ENCODE measurements around the gene RARB. TPM values are rescaled to one million over a fixed set of nuclear protein-coding genes. Genes with fewer than 3 reads are reported as not detected.

The RARB gene
- total and polyA plus RNA-seq, 2 donors (not counting 3 experiments of a cell fraction or from before 2014, with no cell fraction given), result 15.3 to 23.4 TPM

- Histone ChIP-seq H3K36me3 (ENCODE audit: control insufficient read depth in 2 of 2, extremely low read depth in 1 of 2, insufficient read depth in 2 of 2, low read length in 2 of 2) (peaks cover 0 to 8% of the 10 kb centered on the region in 2 experiments), H3K4me2 (ENCODE audit: insufficient read depth, low read length) (no peak overlapping the region), H3K4me1 (ENCODE audit: control insufficient read depth, extremely low read depth, insufficient read depth, low read length) (peaks cover 6% of the 10 kb centered on the region), H3K79me2 (ENCODE audit: control insufficient read depth, insufficient read depth, low read length) (no peaks in the 10 kb centered on the region), H3K9me3 (replicated peaks; ENCODE audit: control insufficient read depth, insufficient read depth, low read length) (no peaks in the 10 kb centered on the region), H4K20me1 (replicated peaks; ENCODE audit: control insufficient read depth, extremely low read depth, insufficient read depth, low read length) (no peaks in the 10 kb centered on the region), H2AFZ (ENCODE audit: low read depth, low read length) (no peak overlapping the region), H3K4me3 (replicated peaks in 1 of 3; ENCODE audit: insufficient read depth in 1 of 3, low read depth in 1 of 3, low read length in 3 of 3) (no peak overlapping the region), H3K9me1 (replicated peaks; ENCODE audit: control insufficient read depth, extremely low read depth, insufficient read depth, low read length) (no peaks in the 10 kb centered on the region), H3K27me3 (ENCODE audit: control insufficient read depth in 2 of 2, insufficient read depth in 2 of 2, low read length in 2 of 2) (no peaks in the 10 kb centered on the region), H3K27ac (ENCODE audit: insufficient read depth, low read depth, low read length) (no peak overlapping the region), H3K9ac (replicated peaks; ENCODE audit: extremely low read depth, insufficient read depth, low read length) (no peak overlapping the region)
- dilution Hi-C loops (cut with MboI; ENCODE audit: extremely low pct_ligation_motif_present, low sequenced_read_pairs), result no loop called here
- DNase-seq (ENCODE audit: low read depth, low spot score) (no peak), FAIRE-seq (no peak)
- ChIA-PET CTCF (no interaction called here), POLR2A (no interaction called here)
- TF ChIP-seq EZH2 (IDR thresholded peaks at IDR 0.05; ENCODE audit: borderline replicate concordance, low read depth, low read length, severe bottlenecking) (no peak), MAX (IDR thresholded peaks at IDR 0.05; ENCODE audit: insufficient read depth, insufficient read length) (no peak), GATA2 (IDR thresholded peaks at IDR 0.05; ENCODE audit: insufficient read depth, insufficient read length, low read depth, low read length) (no peak)
- TF ChIP-seq, protein P1, sequence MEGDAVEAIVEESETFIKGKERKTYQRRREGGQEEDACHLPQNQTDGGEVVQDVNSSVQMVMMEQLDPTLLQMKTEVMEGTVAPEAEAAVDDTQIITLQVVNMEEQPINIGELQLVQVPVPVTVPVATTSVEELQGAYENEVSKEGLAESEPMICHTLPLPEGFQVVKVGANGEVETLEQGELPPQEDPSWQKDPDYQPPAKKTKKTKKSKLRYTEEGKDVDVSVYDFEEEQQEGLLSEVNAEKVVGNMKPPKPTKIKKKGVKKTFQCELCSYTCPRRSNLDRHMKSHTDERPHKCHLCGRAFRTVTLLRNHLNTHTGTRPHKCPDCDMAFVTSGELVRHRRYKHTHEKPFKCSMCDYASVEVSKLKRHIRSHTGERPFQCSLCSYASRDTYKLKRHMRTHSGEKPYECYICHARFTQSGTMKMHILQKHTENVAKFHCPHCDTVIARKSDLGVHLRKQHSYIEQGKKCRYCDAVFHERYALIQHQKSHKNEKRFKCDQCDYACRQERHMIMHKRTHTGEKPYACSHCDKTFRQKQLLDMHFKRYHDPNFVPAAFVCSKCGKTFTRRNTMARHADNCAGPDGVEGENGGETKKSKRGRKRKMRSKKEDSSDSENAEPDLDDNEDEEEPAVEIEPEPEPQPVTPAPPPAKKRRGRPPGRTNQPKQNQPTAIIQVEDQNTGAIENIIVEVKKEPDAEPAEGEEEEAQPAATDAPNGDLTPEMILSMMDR (IDR thresholded peaks at IDR 0.05; ENCODE audit: extremely low read depth in 1 of 2, insufficient read depth in 1 of 2, low read depth in 1 of 2, low read length in 2 of 2), result no peak
- no TSS peak for BruUV-seq (replicated peaks)
- intact Hi-C loops (cut with micrococcal nuclease), result no loop called here
Observed at GRCh38 chr3:25576831-25577454, 148.9 kb downstream of the RARB start.

GRCh38 chr3:25578059-25578458 is 150.0 kb downstream of the RARB start:
- FAIRE-seq (no peak), DNase-seq (ENCODE audit: low read depth, low spot score) (no peak)
- H3K36me3 ChIP-seq (ENCODE audit: control insufficient read depth in 2 of 2, extremely low read depth in 1 of 2, insufficient read depth in 2 of 2, low read length in 2 of 2), result peaks cover 0 to 5% of the 10 kb centered on the region in 2 experiments
- H3K9ac ChIP-seq (replicated peaks; ENCODE audit: extremely low read depth, insufficient read depth, low read length), result no peak overlapping the region
- no peaks in the 10 kb centered on the region for H3K9me3 ChIP-seq (replicated peaks; ENCODE audit: control insufficient read depth, insufficient read depth, low read length)
- intact Hi-C loops (cut with micrococcal nuclease), result no loop called here
- dilution Hi-C loops (cut with MboI; ENCODE audit: extremely low pct_ligation_motif_present, low sequenced_read_pairs), result no loop called here
- no peaks in the 10 kb centered on the region for H3K27me3 ChIP-seq (ENCODE audit: control insufficient read depth in 2 of 2, insufficient read depth in 2 of 2, low read length in 2 of 2)
- no TSS peak for BruUV-seq (replicated peaks)
- H3K4me1 ChIP-seq (ENCODE audit: control insufficient read depth, extremely low read depth, insufficient read depth, low read length), result peaks cover 10% of the 10 kb centered on the region
- H3K4me3 ChIP-seq (replicated peaks in 1 of 3; ENCODE audit: insufficient read depth in 1 of 3, low read depth in 1 of 3, low read length in 3 of 3), result no peak overlapping the region
- no peak overlapping the region for H3K4me2 ChIP-seq (ENCODE audit: insufficient read depth, low read length)
- H3K79me2 ChIP-seq (ENCODE audit: control insufficient read depth, insufficient read depth, low read length), result no peaks in the 10 kb centered on the region
- ChIA-PET POLR2A (no interaction called here), CTCF (interaction anchor here (1.7 to 2.9 kb wide), 2 partner anchors 15 to 16 kb away, joined by 3 to 12 read pairs; no protein-coding TSS in a partner anchor)
- no peaks in the 10 kb centered on the region for H3K9me1 ChIP-seq (replicated peaks; ENCODE audit: control insufficient read depth, extremely low read depth, insufficient read depth, low read length)
- no peak overlapping the region for H3K27ac ChIP-seq (ENCODE audit: insufficient read depth, low read depth, low read length)
- H4K20me1 ChIP-seq (replicated peaks; ENCODE audit: control insufficient read depth, extremely low read depth, insufficient read depth, low read length), result no peaks in the 10 kb centered on the region
- TF ChIP-seq MAX (IDR thresholded peaks at IDR 0.05; ENCODE audit: insufficient read depth, insufficient read length), result no peak
- TF ChIP-seq POLR2AphosphoS5 (IDR thresholded peaks at IDR 0.05; ENCODE audit: insufficient read depth, low read depth, low read length), result no peak
- TF ChIP-seq, protein P1 (IDR thresholded peaks at IDR 0.05; ENCODE audit: extremely low read depth in 1 of 2, insufficient read depth in 1 of 2, low read depth in 1 of 2, low read length in 2 of 2), result no peak
- no peak for TF ChIP-seq FOS (IDR thresholded peaks at IDR 0.05; ENCODE audit: borderline replicate concordance, insufficient read depth, low read length)
- no peak for TF ChIP-seq MYC (IDR thresholded peaks at IDR 0.05; ENCODE audit: low read depth, low read length)
- no peak for TF ChIP-seq JUN (IDR thresholded peaks at IDR 0.05; ENCODE audit: borderline replicate concordance, insufficient read depth, insufficient read length, low read depth)
- no peak overlapping the region for H2AFZ ChIP-seq (ENCODE audit: low read depth, low read length)
